ENCODE data around the gene MAVS.

Gene MAVS

DNA sequence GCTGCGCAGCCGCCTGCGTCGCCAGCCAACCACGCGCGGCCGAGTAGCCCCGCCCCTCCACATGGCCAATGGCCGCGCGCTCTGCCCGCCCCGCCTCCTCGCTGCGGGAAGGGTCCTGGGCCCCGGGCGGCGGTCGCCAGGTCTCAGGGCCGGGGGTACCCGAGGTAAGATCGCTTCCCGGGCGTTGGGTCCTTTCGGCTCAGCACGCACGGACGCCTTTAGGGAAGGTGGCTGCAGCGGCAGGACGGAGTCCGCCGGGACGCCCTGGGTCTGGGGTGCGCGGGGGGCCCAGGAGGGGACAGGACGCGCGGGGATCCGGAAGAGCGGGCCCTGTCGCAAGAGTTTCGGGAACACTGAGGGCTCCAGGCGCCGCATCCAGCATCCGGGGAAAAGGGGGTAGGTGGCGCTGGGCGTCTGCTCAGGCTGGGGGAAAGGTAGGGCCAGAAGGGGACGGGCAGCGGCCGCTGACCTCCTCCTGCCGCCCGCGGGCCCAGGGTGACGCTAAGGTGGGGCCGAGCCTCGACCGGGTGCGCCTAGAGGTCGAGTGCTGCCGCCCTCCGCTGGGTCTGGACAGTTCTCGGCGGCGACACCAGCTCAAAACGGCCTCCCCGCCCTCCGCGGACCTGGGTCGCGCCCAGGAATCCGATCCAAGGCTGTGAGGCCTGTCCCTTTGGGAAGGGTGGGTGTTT, at the start of gene MAVS:
Gene MAVS (plus strand): TSS at position 95 of the 689 bp plus-strand sequence. CDS start 7,791 bp downstream, outside the sequence.
- peak; percentile 87 for DNase-seq (ENCODE audit: low spot score)

DNA sequence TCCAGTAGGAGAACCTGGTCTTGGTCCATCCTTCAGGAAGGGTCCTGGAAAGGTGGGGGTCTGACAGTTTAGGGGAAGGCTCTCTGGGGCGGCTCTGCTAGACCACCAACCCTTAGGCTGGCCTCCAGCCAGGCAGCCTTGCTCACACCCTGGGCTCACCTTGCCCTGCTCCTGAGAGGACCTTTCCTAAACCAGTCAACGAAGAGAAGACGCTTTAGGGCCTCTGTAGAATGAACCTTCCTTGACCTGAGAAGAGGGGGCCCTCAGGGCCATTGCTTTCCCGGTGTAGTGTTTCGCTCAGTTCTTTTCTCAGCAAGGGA, 49.4 kb upstream of the MAVS start:
- no peak for DNase-seq (ENCODE audit: low spot score)

DNA sequence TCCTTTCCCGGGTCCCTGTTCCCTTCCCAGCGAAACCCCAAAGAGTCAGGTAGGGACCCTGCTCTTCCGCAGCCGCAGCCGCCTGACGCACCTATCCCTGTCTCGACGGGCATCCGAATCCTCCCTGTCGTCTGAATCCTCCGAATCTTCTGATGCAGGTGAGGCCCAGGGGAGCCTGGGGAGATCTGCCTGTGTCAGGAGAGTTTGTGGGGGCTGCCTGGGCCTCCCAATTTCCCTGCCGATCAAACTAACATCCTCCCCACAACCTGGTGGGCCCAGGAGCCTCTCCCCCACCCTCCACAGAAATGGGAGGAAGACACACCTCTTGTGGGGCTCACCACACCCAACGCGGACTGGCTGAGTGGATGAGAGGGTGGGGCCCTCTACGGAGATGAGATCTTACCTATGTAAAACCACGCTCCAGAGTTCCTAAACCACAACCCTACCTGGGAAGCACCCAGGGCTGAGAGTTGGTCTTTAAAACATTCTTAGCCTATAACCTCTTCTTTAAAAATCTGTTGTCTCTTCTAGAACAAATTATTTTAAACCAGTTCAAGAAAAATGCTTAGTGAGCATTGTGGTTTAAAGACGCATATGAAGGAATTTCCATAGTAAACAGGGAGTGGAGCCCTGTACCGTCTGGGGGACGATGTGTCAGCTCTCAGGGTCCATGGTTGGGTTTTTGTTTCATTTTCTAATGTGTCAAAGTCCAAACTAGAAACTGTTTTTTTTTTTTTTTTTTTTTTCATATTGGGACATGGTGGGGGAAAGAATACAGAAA, 48.9 kb upstream of the MAVS start:
- peak; percentile 63 for DNase-seq (ENCODE audit: low spot score)

DNA sequence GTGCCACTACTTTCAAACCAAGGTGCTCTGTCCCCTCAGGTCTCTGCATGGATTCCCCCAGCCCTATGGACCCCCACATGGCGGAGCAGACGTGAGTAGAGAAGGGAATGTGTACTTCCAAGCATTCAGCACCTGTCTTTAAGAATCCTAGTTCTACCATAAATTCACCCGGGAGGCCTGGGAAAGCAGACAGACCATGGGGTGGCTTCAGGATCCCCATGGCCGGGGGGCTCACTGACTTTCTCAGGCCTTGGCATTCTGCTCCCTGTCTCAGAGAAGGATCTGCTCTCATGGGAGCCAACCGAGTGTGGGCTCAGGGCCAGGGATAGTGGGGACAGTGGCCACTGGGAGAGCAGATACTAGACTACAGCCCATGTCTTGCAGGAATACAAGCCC, 48.3 kb upstream of the MAVS start:
- no peak for DNase-seq (ENCODE audit: low spot score)

DNA sequence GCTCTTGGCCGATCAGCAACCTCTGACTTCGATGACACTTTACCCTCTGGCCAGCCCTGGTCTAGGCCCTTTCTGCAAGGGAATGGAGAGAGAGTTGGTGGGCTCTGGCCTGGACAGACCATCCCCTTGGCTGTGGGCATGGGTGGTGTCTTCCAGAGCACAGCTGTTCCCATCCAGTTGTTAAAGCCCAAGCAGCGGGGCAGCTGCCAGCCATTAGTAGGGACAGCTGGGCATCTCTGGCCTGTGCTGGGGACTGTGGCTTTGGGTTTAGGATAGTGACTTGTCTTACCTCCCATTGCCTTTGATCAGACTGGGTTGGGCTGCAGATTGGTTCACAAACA, 47.8 kb upstream of the MAVS start:
- DNase-seq (ENCODE audit: low spot score) = no peak

DNA sequence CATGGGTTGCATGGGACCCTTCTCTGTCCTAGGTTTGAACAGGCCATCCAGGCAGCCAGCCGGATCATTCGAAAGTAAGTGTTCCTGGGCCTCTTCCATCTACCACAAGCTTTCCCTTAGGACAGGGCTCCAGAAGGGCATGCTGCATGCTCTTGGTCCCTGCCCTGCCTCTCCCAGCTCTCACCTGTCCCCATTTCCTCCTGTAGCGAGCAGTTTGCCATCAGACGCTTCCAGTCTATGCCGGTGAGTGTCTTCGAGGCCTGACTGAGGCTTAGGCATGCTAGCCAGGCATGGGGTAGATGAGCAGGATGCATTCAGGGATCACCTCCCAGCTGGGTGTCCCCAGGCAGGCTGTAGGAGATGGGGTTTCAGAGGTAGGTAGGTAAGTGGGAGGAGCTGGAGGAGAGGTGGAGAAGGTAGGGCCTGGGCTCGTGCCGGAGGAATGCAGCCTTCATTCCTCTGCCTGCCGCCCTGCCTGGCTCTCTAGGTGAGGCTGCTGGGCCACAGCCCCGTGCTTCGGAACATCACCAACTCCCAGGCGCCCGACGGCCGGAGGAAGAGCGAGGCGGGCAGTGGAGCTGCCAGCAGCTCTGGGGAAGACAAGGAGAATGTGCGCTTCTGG, 46.3 kb upstream of the MAVS start:
- DNase-seq (ENCODE audit: low spot score) = no peak

DNA sequence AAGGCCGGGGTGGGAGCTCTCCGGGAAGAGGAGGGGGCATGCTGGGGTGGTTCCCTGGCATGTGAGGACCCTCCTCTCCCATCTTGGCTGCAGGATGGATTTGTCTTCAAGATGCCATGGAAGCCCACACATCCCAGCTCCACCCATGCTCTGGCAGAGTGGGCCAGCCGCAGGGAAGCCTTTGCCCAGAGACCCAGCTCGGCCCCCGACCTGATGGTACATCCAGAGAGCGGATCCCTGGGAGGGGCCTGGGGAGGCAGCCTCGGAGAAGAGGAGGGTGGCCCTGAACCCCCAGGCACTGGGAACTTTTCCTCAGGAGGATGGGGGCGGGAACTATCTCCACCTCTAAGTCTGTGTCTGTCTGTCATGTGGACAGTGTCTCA, 45.8 kb upstream of the MAVS start:
- no peak for DNase-seq (ENCODE audit: low spot score)

DNA sequence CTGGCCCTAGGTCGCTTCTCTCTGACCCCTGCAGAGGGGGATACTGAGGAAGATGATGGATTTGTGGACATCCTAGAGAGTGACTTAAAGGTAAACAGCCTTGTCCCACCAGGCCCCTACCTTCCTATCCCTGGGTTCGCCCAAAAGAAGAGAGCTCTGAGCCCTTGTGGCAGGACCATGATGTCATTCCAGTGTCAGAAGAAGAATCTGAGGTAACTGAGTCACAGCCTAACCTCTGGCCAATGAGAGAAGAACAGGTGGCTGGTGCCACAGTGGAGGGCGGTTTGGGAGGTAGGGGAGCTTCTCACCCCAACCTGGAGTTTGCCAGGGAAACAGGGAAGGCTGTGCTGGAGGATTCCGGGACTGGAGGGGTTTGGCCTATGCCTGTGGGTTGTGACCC, 45.3 kb upstream of the MAVS start:
- DNase-seq (ENCODE audit: low spot score) = no peak

DNA sequence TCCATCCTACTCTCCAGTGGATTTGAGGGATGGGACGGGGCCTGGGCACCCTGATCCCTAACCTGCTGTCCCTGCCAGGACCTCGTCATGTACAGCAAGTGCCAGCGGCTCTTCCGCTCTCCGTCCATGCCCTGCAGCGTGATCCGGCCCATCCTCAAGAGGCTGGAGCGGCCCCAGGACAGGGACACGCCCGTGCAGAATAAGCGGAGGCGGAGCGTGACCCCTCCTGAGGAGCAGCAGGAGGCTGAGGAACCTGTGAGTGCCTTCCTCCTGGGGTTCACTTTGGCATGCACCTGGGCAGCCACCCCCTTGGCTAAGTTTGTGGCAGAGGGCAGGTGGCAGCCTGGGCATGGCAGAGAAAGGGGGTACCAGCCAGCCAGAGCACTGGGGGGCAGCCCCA, 44.8 kb upstream of the MAVS start:
- no peak for DNase-seq (ENCODE audit: low spot score)

DNA sequence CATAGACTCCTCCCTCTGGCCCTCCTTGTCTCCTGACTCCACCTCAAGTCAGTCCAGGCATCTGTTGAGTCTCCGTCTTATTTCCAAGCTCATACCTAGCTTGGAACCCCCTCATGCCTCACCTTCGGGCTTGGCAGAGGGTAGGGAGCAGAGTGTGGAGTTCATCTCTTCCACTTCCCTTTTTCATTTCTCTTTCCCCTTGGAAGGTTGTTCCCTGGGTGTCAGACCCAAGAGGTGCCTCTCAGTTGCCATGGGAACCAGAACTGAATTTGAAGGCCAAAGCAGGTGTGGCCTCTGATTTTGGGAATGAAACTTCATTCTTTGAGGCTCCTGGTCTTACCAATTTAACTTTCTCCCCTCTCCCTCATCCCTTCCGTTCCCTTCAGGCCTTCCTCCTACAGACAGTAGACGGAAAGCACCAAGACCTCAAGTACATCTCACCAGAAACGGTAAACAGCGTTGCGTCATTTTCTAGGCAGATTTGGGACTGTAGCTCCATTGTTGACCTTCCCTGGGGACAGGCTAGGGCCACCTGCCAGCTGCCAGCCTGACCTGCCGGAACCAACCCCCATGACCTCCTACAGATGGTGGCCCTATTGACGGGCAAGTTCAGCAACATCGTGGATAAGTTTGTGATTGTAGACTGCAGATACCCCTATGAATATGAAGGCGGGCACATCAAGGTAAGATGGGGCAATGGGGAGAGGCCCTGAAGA, 44.0 kb upstream of the MAVS start:
- DNase-seq (ENCODE audit: low spot score) = no peak

DNA sequence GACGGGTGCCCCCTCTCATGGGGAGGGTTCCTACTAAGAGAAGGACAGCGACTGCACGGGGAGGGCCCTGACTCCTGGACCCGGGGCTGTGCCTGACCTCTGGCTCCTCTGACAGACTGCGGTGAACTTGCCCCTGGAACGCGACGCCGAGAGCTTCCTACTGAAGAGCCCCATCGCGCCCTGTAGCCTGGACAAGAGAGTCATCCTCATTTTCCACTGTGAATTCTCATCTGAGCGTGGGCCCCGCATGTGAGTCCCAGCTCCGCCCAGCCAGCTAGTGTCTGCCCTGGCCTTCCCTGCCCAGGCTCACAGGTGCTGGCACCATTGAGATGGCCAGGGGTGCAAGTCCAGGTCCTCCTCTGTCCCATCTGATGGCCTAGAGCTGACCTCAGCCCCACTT, 43.3 kb upstream of the MAVS start:
- DNase-seq (ENCODE audit: low spot score) = no peak

DNA sequence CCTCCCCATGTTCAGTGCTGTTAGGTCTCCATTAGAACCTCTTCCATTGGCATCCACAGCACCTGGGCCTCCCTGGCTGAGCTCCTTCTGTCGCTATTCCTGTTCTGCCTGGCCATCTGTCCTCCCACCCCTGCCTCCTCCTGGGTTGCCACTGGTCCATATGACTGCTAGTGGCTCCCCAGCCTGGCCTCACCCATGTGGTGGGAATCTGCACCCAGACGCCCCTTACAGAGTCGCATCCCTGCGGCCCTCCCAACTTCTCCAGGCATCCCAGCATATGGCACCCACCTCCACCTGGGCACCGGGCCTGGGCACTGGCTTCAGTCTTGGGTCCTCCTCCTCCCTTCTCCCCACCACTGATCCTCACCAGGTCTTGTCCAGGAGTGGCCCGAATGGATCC, 42.8 kb upstream of the MAVS start:
- DNase-seq (ENCODE audit: low spot score) = no peak

DNA sequence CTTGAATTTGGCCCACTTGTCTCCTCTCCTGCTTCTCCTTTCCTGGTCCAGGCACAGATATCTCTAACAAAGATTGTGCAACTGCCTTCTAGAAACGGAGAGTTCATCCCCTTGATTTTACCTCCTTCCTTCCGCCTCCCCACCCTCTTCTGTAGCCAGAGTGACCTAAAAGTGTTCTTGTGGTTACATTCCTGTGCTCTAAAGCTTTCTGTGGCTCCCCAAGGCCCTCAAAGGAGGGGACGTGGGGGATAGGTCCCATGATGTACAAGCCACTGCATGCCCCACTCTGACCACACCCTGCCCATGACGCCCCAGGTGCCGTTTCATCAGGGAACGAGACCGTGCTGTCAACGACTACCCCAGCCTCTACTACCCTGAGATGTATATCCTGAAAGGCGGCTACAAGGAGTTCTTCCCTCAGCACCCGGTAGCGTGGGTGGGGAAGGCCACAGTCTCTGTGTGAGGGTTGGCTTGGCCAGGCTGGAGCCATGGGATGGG, 42.3 kb upstream of the MAVS start:
- no peak for DNase-seq (ENCODE audit: low spot score)

DNA sequence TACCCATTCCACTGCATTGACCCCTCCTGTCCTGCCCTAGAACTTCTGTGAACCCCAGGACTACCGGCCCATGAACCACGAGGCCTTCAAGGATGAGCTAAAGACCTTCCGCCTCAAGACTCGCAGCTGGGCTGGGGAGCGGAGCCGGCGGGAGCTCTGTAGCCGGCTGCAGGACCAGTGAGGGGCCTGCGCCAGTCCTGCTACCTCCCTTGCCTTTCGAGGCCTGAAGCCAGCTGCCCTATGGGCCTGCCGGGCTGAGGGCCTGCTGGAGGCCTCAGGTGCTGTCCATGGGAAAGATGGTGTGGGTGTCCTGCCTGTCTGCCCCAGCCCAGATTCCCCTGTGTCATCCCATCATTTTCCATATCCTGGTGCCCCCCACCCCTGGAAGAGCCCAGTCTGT, 41.9 kb upstream of the MAVS start:
- no peak for DNase-seq (ENCODE audit: low spot score)

DNA sequence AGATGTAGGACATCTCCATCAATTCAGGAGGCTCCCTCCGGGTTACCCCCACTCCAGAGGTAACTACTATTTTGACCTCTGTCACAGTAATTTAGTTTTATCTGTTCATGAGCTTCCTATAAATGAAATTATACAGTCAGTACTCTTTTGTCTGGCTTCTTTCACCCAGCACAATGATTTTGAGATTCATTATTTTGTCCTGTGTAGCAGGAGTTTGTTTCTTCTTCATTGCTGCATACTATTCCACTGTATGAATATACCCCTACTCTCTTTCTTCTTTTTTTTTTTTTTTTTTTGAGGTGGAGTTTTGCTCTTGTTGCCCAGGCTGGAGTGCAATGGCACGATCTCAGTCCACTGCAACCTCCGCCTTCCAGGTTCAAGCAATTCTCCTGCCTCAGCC, 38.1 kb upstream of the MAVS start:
- no peak for DNase-seq (ENCODE audit: low spot score)

DNA sequence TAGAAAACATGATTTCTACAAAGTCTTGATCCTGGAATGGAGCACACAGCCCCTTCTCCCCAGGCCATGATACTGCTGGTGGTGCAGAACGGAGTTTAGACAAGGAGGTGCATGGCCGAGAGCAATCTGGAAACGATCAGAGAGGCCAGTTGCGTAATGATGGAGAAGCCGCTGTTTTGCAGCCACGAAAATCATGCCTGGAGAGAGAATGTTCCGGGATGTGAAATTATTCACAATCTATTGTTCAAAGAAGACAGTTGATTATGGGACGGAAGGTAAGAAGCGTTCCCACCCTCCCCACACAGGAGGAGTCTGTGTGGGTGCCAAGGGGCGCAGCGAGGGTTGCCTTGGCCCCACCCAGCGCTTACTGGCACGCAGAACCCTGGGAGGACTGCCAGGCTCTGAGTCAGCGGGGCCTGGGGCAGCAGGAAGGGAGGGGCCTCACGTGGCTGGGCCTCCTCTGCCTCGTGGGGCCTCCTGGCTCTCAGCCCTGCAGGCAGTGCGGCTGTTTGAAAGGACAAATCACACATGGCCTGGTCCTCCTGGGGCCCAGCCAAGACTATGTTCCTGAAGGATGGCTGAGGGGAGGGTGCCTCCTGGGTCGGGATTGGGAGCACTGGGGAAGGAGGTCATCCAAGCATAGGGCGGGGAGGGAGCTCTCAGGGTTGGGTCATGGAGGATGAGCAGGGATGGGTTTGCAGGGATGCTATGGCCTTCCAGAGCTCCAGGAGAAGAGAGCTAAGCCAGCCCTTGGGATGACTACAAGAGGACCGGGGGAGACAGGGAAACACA, 35.0 kb upstream of the MAVS start:
- DNase-seq (ENCODE audit: low spot score) = peak; percentile 96

DNA sequence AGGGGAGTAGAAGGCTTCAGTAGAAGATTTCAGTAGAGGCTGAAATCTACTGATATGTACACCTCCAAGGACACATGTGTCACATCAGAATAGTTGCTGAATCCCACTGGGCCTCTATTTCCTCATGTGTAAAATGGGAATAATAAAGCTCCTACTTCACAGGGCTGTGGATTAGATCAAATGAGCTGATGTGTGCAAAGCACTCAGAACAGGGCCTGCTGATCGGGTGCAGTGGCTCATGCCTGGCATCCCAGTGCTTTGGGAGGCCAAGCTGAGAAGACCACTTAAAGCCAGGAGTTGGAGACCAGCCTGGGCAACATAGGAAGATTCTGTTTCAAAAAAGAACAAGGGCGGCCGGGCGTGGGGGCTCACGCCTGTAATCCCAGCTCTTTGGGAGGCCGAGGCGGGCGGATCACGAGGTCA, 34.4 kb upstream of the MAVS start:
- no peak for DNase-seq (ENCODE audit: low spot score)

DNA sequence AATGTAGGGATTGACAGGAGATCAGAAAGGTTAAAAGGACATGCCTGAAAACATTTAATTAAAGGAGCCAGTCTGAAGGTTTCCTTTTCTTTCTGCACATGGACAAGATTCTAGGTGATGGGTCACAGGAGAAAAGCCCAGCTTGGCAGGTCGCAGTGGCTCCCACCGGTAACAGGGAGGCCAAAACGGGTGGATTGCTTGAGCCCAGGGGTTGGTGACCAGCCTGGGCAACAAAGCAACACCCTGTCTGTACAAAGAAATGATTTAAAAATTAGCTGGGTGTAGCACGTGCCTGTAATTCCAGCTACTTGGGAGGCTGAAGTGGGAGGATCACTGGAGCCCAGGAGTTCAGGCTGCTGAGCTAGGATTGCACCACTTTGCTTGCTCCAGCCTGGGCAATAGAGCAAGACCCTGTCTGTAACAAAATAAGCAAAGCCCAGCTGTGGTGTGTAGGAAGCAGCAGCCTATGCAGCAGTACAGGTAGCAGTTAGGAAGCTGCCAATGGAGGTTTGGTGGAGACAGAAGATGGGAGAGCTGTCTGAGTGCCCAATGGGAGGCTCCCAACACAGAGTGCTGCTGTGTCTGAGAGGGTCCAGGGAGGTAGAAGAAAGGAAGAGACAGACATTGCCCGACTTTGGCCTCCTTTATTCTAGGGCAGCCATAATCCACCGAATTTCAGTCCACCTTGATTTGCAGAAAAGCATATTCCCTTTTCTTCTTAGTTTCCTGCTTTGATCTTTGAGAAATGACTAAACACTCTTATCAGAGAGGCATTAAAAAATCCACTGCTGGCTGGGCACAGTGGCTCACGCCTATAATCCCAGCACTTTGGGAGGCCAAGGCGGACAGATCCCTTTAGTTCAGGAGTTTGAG, 33.4 kb upstream of the MAVS start:
- DNase-seq (ENCODE audit: low spot score) = no peak

DNA sequence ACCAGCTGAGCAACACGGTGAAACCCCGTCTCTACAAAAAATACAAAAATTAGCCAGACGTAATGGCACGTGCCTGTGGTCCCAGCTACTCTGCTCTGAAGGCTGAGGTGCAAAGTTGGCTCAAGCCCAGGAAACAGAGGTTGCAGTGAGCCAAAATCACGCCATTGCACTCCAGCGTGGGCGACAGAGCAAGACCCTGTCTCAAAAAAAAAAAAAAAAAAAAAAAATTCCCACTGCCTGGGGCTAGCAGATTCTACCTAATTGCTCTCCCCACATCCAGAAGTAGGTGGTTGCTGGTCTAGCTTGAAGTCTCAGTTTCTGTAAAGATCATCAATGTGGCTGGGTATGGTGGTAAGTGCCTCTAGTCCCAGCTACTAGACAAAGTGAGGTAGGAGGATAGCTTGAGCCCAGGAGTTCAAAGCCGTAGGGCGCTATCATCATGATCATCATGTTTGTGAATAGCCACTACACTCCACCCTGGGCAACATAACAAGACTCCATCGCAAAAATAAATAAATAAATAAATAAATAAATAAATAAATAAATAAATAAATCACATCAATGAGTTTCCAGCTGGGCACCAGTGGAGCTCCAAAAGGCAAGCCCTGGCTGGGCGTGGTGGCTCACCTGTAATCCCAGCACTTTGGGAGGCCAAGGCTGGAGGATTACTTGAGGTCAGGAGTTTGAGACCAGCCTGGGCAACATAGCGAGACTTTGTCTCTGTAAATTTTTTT, 32.6 kb upstream of the MAVS start:
- no peak for DNase-seq (ENCODE audit: low spot score)

DNA sequence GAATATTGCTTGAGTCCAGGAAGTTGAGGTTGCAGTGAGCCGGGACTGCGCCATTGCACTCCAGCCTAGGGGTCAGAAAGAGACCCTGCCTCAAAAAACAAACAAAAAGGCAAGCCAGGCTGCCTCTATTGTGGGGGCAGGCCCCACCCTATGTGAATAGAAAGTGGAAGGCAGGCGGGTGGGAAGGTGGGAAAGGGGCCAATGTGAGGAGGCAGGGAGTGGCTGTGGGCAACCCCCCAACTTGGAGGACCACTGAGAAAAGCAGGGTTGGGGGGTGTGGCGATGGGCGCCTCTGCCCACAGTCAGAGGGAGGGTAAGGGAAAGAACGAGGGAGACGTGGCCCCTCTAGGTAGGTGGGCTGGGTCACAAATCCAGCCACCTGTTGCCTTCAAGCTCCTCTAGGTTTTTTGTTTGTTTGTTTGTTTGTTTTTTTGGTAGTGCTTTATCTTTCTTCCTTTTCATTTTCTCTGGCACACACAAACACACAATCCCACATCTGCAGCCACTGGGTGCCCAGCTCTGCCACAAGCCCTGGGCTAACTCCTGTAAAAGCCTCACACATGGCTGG, 31.6 kb upstream of the MAVS start:
- DNase-seq (ENCODE audit: low spot score) = no peak

Data from hematopoietic multipotent progenitor cell treated with erythropoietin and hydrocortisone succinate and interleukin-3 and kit ligand, for 17 days (in vitro differentiated cells).